ENCODE data around the gene SNRK.

- TF ChIP-seq CTCF (conservative IDR thresholded peaks at IDR 0.05) (no peak), EZH2 (IDR thresholded peaks at IDR 0.05; ENCODE audit: low read depth) (no peak)
Measured at GRCh38 chr3:43390255-43390588, 103.9 kb downstream of the SNRK start.
